B cell (primary cell): Measurements from ENCODE around the gene TPO.

Experiments used
- EZH2 ChIP-seq: IDR thresholded peaks from 2 replicates; pipeline ENCODE4 v1.6.1; 2012; ENCODE audit warnings: borderline replicate concordance, low read depth, mild to moderate bottlenecking, moderate library complexity, low read length; ENCODE audit not compliant: insufficient read depth, poor library complexity, severe bottlenecking
- TF ChIP-seq, protein P1 (sequence below): fragments of 200-600 bp; IDR thresholded peaks from one replicate; pipeline ENCODE4 v1.8.0; 2022; ENCODE audit warnings: antibody characterized with exemption, mild to moderate bottlenecking

GRCh38 chr2:1539441-1539840 lies 126.2 kb downstream of the TPO start:
- TF ChIP-seq, protein P1, sequence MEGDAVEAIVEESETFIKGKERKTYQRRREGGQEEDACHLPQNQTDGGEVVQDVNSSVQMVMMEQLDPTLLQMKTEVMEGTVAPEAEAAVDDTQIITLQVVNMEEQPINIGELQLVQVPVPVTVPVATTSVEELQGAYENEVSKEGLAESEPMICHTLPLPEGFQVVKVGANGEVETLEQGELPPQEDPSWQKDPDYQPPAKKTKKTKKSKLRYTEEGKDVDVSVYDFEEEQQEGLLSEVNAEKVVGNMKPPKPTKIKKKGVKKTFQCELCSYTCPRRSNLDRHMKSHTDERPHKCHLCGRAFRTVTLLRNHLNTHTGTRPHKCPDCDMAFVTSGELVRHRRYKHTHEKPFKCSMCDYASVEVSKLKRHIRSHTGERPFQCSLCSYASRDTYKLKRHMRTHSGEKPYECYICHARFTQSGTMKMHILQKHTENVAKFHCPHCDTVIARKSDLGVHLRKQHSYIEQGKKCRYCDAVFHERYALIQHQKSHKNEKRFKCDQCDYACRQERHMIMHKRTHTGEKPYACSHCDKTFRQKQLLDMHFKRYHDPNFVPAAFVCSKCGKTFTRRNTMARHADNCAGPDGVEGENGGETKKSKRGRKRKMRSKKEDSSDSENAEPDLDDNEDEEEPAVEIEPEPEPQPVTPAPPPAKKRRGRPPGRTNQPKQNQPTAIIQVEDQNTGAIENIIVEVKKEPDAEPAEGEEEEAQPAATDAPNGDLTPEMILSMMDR = no peak
- TF ChIP-seq EZH2 = no peak
